NCI-H460 (cell line): ENCODE data around the gene PFKP. TPM values are rescaled to one million over a fixed set of nuclear protein-coding genes. Genes with fewer than 3 reads are reported as not detected.

ENCODE experiments used
- DNase-seq: peaks from one replicate; pipeline ENCODE4 v3.0.0-alpha.2; 2016; ENCODE audit warnings: low read depth; ENCODE audit errors: extremely low read depth
- total RNA-seq: library from RNA; depleted of rRNA; stranded (reverse); fragments of >200 nt; shearing (Covaris generic); gene quantifications from 2 replicates; pipeline ENCODE4 v1.2.3, GENCODE V29; 2014

Gene PFKP
- total RNA-seq, 1 experiment from 2014 or later, result 190 TPM

GRCh38 chr10:3128379-3129130 is 61.2 kb downstream of the PFKP start:
- DNase-seq, result no peak

GRCh38 chr10:3129581-3130340 is 62.4 kb downstream of the PFKP start:
- DNase-seq, result no peak

- DNase-seq, result no peak
These were observed 63.8 kb downstream of the PFKP start for GRCh38 chr10:3131098-3131497.

- DNase-seq, result no peak
These were observed 65.0 kb downstream of the PFKP start for GRCh38 chr10:3132036-3133025.

- DNase-seq, result no peak
These were observed 66.6 kb downstream of the PFKP start for GRCh38 chr10:3133948-3134347.

GRCh38 chr10:3135006-3135405 is 67.7 kb downstream of the PFKP start:
- no peak for DNase-seq

- DNase-seq, result no peak
These were observed 69.0 kb downstream of the PFKP start for GRCh38 chr10:3136336-3136735.

- DNase-seq, result no peak
These were observed 69.6 kb downstream of the PFKP start for GRCh38 chr10:3136763-3137611.

GRCh38 chr10:3137958-3138726 is 70.8 kb downstream of the PFKP start:
- no peak for DNase-seq

- DNase-seq, result no peak
These were observed 72.0 kb downstream of the PFKP start for GRCh38 chr10:3139216-3139910.

- DNase-seq, result no peak
These were observed 72.9 kb downstream of the PFKP start for GRCh38 chr10:3140280-3140679.

GRCh38 chr10:3141351-3142005 is 74.1 kb downstream of the PFKP start:
- DNase-seq, result no peak

- DNase-seq, result no peak
These were observed 75.0 kb downstream of the PFKP start for GRCh38 chr10:3142146-3142875.

- no peak for DNase-seq
These were observed 76.0 kb downstream of the PFKP start for GRCh38 chr10:3143366-3143765.

GRCh38 chr10:3143791-3144434 is 76.6 kb downstream of the PFKP start:
- no peak for DNase-seq

GRCh38 chr10:3145366-3145765 is 78.0 kb downstream of the PFKP start:
- no peak for DNase-seq

- DNase-seq, result no peak
These were observed 78.9 kb downstream of the PFKP start for GRCh38 chr10:3146289-3146688.
